ENCODE measurements around the gene UGT1A8. TPM values are rescaled to one million over a fixed set of nuclear protein-coding genes. Genes with fewer than 3 reads are reported as not detected.
A peak's percentile ranks its signal among the peaks of the same experiment; 100 is the strongest.
"Not testable (repeated sequence)": the region's sequence is repeated elsewhere in the genome, so short reads cannot be mapped to it uniquely, and the experiment has no call there.

UGT1A8 gene
- total RNA-seq (2014; rRNA removed; shearing (Covaris generic)): not detected in 2 replicates
- polyA plus RNA-seq (2015; cell fraction: cytosol; rRNA removed): not detected in 2 replicates
- polyA plus RNA-seq (2015; cell fraction: nucleus; rRNA removed): not detected in 2 replicates

DNA sequence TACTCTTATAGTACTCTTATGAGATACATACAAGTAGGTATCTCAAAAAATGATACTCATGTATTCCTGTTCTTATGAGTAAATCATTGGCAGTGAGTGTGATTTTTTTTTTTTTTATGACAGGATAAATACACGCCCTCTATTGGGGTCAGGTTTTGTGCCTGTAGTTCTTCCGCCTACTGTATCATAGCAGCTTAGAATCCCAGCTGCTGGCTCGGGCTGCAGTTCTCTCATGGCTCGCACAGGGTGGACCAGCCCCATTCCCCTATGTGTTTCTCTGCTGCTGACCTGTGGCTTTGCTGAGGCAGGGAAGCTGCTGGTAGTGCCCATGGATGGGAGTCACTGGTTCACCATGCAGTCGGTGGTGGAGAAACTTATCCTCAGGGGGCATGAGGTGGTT, at the start of gene UGT1A8:
Gene UGT1A8 (plus strand): TSS at position 158 of the 400 bp plus-strand sequence. CDS start 75 bp downstream, at position 233.
- DNase-seq (ENCODE audit: low read depth): peak; percentile 13

DNA sequence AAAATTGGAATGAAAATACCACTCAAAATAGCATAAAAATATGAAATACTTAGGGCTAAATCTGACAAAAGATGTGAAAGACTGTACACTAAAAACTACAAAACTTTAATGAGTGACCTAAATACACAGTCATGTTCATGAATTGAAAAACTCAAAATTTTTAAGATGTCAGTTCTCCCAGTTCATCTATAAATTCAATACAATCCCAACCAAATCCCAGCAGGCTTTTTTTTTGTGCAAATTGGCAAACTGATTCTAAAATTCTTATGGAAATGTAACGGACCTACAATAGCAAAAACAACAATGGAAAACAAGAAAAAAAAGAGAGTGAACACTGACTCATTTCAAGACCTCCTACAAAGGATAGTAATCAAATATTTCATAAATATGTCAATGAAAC, 46.4 kb upstream of the UGT1A8 start:
- no peak for DNase-seq (ENCODE audit: low read depth)

DNA sequence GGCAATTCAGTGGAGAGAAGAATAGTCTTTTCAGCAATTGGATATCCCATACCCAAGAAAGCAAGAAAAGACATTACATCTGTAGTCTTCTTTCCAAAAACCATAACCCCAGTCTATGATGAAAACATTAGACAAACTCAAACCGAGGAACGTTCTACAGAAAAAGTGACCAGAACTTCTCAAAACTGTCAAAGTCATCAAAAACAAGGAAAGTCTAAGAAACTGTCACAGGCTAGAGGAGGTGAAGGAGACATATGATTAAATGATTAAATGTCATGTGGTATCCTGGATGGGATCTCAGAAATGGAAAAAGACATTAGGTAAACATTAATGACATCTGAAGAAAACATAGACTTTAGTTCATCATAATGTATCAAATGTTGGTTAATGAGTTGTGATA, 46.0 kb upstream of the UGT1A8 start:
- DNase-seq (ENCODE audit: low read depth): no peak

DNA sequence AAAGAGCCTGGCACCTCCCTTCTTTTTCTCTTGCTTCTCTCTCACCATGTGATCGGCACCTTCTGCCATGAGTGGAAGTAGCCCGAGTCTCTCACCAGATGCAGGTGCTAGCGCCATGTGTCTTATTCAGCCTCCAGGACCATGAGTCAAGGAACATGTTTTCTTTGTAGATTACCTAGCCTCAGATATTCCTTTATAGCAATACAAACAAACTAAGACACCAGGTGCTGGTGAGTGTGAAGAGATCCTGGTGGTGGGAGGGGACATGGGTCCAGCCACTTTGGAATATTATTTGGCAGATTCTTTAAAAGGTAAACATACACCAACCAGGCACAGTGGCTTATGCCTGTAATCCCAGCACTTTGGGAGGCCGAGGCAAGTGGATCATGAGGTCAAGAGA, 45.0 kb upstream of the UGT1A8 start:
- DNase-seq (ENCODE audit: low read depth): no peak

DNA sequence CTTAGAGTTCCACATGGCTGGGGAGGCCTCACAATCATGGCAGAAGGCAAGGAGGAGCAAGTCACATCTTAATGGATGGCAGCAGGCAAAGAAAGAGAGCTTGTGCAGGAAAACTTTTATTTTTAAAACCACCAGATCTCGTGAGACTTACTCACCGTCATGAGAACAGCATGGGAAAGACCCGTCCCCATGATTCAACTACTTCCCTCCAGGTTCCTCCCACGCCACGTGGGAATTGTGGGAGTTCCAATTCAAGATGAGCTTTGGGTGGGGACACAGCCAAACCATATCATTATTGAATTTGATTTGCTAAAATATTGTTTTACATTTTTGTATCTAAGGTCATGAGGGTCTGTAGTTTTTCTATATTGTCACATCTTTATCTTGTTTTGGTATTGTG, 40.1 kb upstream of the UGT1A8 start:
- DNase-seq (ENCODE audit: low read depth): not testable (repeated sequence)

DNA sequence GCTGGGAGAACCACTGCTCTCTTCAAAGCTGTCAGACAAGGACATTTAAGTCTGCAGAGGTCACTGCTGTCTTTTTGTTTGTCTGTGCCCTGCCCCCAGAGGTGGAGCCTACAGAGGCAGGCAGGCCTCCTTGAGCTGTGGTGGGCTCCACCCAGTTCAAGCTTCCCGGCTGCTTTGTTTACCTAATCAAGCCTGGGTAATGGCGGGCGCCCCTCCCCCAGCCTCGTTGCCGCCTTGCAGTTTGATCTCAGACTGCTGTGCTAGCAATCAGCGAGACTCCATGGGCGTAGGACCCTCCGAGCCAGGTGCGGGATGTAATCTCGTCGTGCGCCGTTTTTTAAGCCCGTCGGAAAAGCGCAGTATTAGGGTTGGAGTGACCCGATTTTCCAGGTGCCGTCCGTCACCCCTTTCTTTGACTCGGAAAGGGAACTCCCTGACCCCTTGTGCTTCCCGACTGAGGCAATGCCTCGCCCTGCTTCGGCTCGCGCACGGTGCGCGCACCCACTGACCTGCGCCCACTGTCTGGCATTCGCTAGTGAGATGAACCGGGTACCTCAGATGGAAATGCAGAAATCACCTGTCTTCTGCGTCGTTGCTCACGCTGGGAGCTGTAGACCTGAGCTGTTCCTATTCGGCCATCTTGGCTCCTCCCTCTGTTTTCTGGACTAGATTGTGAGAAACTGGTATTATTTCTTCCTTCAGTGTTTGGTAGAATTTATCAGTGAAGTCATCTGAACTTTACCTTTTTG, 34.0 kb upstream of the UGT1A8 start:
- DNase-seq (ENCODE audit: low read depth): not testable (repeated sequence)

DNA sequence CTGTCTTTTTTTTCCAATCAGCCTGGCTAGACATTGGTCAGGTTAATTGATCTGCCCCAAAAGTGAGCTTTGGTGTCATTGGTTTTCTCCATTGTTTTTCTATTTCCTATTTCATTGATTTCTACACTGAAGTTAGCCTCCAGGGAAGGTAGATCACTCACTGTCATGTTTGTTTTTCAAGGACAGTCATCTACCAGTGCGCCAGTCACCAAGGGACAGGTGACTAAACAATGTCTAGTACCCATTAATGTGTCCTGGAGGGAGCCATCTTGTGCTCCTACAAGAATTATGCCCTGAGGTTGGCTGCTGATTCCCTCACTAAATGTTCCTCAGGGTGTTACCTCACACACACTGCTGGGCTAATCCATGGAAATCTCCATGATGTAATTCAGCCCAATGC, 33.2 kb upstream of the UGT1A8 start:
- no peak for DNase-seq (ENCODE audit: low read depth)

DNA sequence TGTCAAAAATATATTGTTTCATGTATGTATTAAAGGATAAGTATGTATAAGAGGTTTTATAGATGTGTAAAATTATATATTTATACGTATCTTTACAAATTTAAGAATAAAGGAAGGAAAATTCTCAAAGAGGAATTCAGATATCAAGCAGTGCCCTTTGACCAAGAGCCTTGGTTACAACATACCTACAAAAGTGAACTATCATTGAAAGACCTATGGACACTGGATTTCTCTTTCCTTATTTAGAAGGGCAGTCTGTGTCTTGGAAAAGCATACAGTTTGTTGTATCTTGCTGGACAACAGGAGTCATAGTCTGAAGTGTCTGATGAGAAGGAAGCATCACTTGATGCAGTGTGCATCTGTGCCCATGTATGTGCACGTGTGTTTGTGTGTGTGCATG, 29.0 kb upstream of the UGT1A8 start:
- DNase-seq (ENCODE audit: low read depth): no peak

DNA sequence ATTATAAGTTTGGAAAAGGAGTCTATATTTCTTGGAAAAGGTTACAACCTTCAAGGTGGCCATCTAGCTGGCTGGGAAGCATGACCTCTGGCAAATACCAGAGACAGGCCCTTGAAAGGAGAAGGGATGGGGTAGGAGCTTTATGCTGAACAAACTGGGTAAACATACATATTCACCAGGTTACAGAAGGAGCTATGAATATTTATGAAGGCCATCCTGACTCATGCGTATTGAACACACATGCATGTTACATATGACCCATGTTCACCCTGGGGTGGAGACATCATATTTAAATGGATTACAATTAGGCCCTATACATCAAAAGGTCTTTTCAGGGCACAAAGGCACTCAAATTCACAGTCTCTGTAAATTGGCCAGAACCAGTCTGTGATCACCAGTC, 24.7 kb upstream of the UGT1A8 start:
- DNase-seq (ENCODE audit: low read depth): not testable (repeated sequence)

DNA sequence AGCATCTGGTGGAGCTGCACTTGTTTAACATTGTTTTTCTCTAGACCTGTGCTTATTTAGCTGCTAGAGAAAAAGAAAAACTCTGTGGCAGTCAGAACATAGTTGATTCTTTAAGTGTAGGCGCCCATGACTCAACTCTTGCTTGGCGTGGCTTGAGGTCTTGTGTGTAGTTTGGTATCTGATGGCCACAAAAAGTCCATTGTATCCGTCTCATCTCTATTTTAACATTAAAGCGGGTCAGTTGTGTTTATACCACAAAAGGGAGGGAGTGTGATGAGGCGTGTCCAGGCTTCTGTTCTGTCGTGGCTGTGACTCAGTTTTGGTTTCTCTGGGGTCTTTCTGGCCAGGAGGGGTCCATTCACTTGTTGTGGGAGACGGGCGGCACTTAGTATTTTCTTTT, 24.2 kb upstream of the UGT1A8 start:
- DNase-seq (ENCODE audit: low read depth): peak; percentile 72

DNA sequence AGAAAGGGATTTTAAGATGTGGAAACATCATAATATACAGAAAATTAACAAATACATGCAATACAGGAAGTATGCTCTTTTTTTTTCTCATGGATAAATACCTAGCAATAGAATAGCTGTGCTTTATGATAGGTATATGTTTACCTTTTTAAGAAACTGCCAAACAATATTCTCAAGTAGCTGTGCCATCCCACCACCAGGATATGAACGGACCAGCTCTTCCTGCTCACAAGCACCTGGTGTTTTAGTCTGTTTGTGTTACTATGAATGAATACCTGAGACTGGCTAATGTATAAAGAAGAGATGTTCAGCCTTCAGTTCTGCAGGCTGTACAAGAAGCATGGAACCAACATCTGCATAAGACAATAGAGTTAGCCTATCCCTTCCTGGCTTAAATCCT, 19.9 kb upstream of the UGT1A8 start:
- no peak for DNase-seq (ENCODE audit: low read depth)

DNA sequence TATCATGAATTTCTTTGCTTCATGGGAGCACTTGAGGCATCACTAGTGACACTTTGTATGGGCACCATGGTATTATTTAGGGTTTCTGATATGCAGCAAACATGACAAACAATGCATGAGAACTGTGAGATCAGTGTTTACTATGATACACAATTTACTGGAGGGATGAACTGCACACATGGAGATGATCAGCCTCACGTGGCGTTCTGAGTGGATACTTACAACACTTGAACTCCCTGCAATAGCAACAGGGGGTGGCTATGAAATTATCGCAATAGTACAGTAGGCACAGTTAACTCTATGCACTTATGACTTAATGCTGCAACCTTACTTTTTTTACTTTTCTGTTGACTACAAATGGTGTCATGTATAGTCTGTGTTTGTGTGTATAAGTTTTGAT, 18.5 kb upstream of the UGT1A8 start:
- DNase-seq (ENCODE audit: low read depth): no peak

DNA sequence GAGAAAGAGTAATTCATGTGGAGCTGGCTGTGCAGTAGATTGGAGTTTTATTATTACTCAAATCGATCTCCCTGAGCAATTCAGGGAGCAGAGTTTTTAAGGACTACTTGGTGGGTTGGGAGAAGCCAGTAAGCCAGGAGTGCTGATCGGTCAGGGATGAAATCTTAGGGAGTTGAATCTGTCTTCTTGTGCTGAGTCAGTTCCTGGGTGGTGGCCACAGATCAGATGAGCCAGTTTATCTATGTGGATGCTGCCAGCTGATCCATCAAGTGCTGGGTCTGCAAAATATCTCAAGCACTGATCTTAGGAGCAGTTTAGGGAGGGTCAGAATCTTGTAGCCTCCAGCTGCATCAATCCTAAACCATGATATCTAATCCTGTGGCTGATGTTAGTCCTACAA, 17.0 kb upstream of the UGT1A8 start:
- DNase-seq (ENCODE audit: low read depth): no peak

DNA sequence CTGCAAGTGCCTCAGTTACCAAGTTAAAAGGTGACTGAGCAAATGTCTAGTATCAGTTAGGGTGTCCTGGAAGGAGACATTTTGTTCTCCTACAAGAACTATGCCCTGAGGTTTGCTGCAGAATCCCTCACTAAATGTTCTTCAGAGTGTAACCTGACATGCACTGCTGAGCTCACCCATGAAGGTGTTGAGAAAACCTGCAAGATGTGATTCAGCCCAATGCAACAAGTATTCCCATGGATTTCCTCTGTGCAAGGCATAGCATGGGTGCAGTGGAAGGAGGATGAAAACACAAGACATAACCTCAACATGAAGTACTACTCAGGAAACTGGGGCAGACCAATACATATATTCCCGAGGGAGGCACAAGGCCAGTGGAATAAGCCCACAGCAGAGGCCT, 15.4 kb upstream of the UGT1A8 start:
- no peak for DNase-seq (ENCODE audit: low read depth)

DNA sequence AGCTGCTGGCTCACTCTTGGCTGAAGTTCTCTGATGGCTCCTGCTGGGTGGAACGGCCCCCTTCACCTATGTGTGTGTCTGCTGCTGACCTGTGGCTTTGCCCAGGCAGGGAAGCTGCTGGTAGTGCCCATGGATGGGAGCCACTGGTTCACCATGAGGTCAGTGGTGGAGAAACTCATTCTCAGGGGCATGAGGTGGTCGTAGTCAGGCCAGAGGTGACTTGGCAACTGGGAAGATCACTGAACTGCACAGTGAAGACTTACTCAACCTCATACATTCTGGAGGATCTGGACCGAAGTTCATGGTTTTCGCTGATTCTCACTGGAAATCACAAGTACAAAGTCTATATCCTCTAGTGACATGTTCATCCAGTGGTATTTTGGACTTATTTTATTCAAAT, 13.9 kb upstream of the UGT1A8 start:
- DNase-seq (ENCODE audit: low read depth): no peak

DNA sequence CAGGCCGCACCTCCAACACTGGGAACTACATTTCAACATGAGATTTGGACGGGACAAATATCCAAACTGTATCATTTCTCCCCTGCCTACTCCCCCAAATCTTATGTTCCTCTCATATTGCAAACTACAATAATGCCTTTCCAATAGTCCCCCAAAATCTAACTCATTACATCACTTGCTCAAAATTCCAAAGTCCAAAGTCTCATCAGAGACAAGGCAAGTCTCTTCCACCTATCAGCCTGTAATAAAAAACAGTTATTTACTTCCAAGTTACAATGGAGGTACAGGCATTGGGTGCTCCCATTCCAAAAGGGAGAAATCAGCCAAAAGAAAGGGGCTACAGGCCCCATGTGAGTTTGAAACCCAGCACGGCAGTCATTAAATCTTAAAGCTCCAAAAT, 12.6 kb upstream of the UGT1A8 start:
- DNase-seq (ENCODE audit: low read depth): no peak

DNA sequence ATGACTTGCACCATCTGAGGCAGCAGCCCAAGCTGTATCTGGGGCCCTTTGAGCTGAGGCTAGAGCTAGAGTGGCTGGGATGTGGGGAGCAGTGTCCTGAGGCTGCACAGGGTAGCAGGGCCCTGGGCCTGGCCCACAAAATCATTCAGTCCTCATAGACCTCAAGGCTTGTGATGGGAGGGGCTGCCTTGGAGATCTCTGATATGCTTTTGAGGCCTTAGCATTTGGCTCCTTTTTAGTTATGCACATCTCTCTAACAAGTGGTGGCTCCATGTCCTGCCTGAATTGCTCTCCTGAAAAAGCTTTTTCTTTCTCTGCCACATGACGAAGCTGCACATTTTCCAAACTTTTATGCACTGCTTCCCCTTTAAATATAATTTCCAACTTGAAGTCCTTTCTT, 11.8 kb upstream of the UGT1A8 start:
- DNase-seq (ENCODE audit: low read depth): no peak

DNA sequence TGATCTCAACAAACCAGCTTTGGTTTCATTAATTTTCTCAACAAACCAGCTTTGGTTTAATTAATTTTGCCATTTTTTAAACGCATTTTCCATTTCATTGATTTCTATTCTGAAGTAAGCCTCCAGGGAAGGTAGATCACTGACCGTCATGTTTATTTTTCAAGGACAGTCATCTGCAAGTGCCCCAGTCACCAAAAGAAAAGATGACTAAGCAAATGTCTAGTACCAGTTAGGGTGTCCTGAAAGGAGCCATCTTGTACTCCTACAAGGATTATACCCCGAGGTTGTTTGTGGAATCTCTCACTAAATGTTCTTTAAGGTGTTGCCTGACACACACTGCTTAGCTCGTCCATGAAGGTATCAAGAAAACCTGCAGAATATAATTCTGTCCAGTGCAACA, 6.1 kb upstream of the UGT1A8 start:
- no peak for DNase-seq (ENCODE audit: low read depth)

DNA sequence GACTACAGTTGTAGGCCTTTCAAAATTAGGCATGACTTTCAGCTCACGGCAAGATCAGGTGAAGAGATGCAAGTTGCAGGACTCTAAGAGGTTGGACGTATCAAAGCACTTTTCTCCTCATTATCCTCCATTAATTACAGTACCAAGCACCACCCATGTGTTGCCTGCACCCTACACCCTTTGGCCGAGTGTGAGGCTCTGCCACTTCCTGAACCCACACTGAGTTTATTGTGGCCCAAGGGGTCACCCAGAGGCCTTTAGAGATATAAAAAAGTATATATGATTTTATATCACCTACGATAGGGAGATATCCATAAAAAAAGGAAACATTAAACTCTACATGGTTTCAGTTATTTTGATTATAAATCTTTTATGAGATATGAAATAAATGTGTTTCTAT, 2.8 kb downstream of the UGT1A8 start:
- no peak for DNase-seq (ENCODE audit: low read depth)

DNA sequence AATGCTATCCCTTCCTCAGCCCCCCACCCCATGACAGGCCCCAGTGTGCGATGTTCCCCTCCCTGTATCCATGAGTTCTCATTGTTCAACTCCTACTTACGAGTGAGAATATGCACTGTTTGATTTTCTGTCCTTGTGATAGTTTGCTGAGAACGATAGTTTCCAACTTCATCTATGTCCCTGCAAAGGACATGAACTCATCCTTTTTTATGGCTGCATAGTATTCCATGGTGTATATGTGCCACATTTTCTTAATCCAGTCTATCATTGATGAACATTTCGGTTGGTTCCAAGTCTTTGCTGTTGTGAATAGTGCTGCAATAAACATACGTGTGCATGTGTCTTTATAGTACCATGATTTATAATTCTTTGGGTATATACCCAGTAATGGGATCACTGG, 4.4 kb downstream of the UGT1A8 start:
- DNase-seq (ENCODE audit: low read depth): not testable (repeated sequence)

DNA sequence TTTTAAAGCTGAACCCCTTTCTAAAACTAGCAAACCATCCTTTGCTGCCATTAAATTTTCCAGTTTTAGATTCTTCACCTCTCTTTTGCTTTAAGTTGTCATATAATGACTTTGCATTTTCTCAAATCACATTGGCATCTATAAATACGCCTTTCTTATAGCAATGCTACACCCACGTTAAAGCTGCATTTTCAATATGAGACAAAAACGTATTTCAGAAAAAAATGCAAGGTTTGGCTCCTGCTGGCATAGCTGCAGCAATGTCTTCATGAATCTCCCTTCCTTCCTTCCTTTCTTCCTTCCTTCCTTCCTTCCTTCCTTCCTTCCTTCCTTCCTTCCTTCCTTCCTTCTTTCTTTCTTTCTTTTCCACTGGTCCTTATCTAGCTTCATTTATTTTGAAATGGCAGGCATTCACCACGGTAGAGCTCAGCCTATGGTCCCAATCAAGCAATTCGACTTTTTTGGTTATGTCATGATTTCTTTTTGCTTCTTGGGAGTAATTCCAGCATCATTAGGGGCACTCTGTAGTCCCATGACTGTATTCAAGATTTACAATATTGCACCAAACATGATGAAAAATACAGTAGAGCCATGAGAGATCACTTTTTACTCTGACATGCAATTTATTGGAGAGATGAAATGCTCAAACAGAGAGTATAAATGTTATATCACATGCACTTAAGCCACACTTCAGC, 10.0 kb downstream of the UGT1A8 start:
- DNase-seq (ENCODE audit: low read depth): no peak

DNA sequence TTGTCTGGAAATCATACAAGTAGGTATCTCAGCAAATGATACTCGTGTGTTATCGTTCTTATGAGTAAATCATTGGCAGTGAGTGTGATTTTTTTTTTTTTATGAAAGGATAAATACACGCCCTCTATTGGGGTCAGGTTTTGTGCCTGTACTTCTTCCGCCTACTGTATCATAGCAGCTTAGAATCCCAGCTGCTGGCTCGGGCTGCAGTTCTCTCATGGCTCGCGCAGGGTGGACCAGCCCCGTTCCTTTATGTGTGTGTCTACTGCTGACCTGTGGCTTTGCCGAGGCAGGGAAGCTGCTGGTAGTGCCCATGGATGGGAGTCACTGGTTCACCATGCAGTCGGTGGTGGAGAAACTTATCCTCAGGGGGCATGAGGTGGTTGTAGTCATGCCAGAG, 18.9 kb downstream of the UGT1A8 start, which contains the start of gene UGT1A10:
Gene UGT1A10 (plus strand): TSS at position 143 of the 400 bp plus-strand sequence. CDS start 75 bp downstream, at position 218.
- peak; percentile 3 for DNase-seq (ENCODE audit: low read depth)

DNA sequence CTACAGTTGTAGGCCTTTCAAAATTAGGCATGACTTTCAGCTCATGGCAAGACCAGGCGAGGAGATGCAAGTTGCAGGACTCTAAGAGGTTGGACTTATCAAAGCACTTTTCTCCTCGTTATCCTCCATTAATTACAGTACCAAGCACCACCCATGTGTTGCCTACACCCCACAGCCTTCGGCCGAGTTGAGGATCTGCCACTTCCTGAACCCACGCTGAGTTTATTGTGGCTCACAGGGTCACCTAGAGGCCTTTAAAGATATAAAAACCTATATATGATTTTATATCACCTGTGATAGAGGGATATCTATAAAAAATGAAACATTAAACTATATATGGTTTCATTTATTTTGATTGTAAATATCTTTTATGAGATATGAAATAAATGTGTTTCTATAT, 21.4 kb downstream of the UGT1A8 start:
- no peak for DNase-seq (ENCODE audit: low read depth)
